IMR-90 (cell line): ENCODE data around the gene PPP1R15A. TPM values are rescaled to one million over a fixed set of nuclear protein-coding genes. Genes with fewer than 3 reads are reported as not detected.
"Not testable (repeated sequence)": the region's sequence is repeated elsewhere in the genome, so short reads cannot be mapped to it uniquely, and the experiment has no call there.

Experiments
- ATAC-seq: fragments of 200-7000 bp; cut with Tn5 transposase; 2 replicates; pipeline ENCODE4 v1.9.1; 2020; ENCODE audit warnings: low read depth, mild to moderate bottlenecking, moderate library complexity
- BruUV-seq: library from RNA; stranded (reverse); fragments of 400-500 nt; replicated peaks from 2 replicates; lab custom pipeline; 2021; lab: Mats Ljungman, UMichigan
- CTCF ChIA-PET: fragments of 300-600 bp; formaldehyde crosslinking; extraction: SDS; loops from one replicate; lab custom pipeline; 2021; ENCODE audit warnings: antibody characterized with exemption; lab: Yijun Ruan, JAX
- POLR2A ChIA-PET: fragments of 300-600 bp; sonication (Branson Sonifier 250); formaldehyde crosslinking; loops from one replicate; lab custom pipeline; 2022; ENCODE audit warnings: antibody characterized with exemption; ENCODE audit not compliant: unreplicated experiment; lab: Charles Lee
- DNase-seq: peaks from one replicate; pipeline ENCODE4 v3.0.0; 2013
- H2AFZ ChIP-seq: replicated peaks from 2 replicates; pipeline ENCODE3; 2013; ENCODE audit warnings: low read length, mild to moderate bottlenecking; ENCODE audit not compliant: poor library complexity
- H2AK5ac ChIP-seq: 2 replicates; pipeline ENCODE4 v1.6.1; 2013; ENCODE audit warnings: low read depth, low read length, inconsistent platforms
- H2AK9ac ChIP-seq: replicated peaks from 2 replicates; pipeline ENCODE3; 2013; ENCODE audit warnings: mild to moderate bottlenecking, low read depth, low read length, moderate library complexity; ENCODE audit not compliant: poor library complexity
- H2BK120ac ChIP-seq: 2 replicates; pipeline ENCODE4 v1.6.1; 2013; ENCODE audit warnings: low read depth, low read length, inconsistent platforms
- H2BK15ac ChIP-seq: 3 replicates; pipeline ENCODE4 v1.6.1; 2013; ENCODE audit warnings: low read depth, low read length, inconsistent platforms
- H2BK20ac ChIP-seq: 2 replicates; pipeline ENCODE4 v1.6.1; 2013; ENCODE audit warnings: low read depth, mild to moderate bottlenecking, inconsistent platforms, low read length, moderate library complexity
- H2BK5ac ChIP-seq: 2 replicates; pipeline ENCODE4 v1.6.1; 2013; ENCODE audit warnings: mild to moderate bottlenecking, low read depth, low read length, inconsistent platforms; ENCODE audit not compliant: poor library complexity, severe bottlenecking
- H3K14ac ChIP-seq: replicated peaks from 2 replicates; pipeline ENCODE4 v1.6.1; 2013; ENCODE audit warnings: low read depth, low read length, inconsistent platforms
- H3K18ac ChIP-seq: 2 replicates; pipeline ENCODE4 v1.6.1; 2013; ENCODE audit warnings: low read depth, low read length, control low read depth
- H3K23ac ChIP-seq: 2 replicates; pipeline ENCODE4 v1.6.1; 2013; ENCODE audit warnings: low read depth, low read length, inconsistent platforms
- H3K27ac ChIP-seq: 2 replicates; pipeline ENCODE4 v1.5.1; 2013; ENCODE audit warnings: mild to moderate bottlenecking, control low read depth, low read length; ENCODE audit not compliant: insufficient read depth
- H3K27me3 ChIP-seq: 2 replicates; pipeline ENCODE4 v1.6.1; 2013; ENCODE audit warnings: low read length; ENCODE audit not compliant: control insufficient read depth, insufficient read depth
- H3K36me3 ChIP-seq: 2 replicates; pipeline ENCODE4 v1.6.1; 2013; ENCODE audit warnings: low read length, mixed read lengths; ENCODE audit not compliant: control insufficient read depth, insufficient read depth
- H3K4ac ChIP-seq: 2 replicates; pipeline ENCODE4 v1.6.1; 2013; ENCODE audit warnings: low read depth, low read length, inconsistent platforms
- H3K4me1 ChIP-seq: 2 replicates; pipeline ENCODE4 v1.6.1; 2013; ENCODE audit warnings: low read length, mixed read lengths; ENCODE audit not compliant: control insufficient read depth, insufficient read depth
- H3K4me2 ChIP-seq: 2 replicates; pipeline ENCODE4 v1.6.1; 2013; ENCODE audit warnings: low read depth, mild to moderate bottlenecking, control low read depth, low read length, moderate library complexity
- H3K4me3 ChIP-seq: 2 replicates; pipeline ENCODE4 v1.5.1; 2013; ENCODE audit warnings: low read depth, mild to moderate bottlenecking, control low read depth, low read length, moderate library complexity; ENCODE audit not compliant: insufficient read depth
- H3K56ac ChIP-seq: 2 replicates; pipeline ENCODE4 v1.6.1; 2013; ENCODE audit warnings: low read length, inconsistent platforms; ENCODE audit not compliant: insufficient read depth; ENCODE audit errors: extremely low read depth
- H3K79me1 ChIP-seq, 2 experiments: 2 replicates each; pipeline ENCODE4 v1.6.1; 2013; ENCODE audit warnings: low read length in 2 of 2, inconsistent platforms in 1 of 2, low read depth in 1 of 2
- H3K9ac ChIP-seq: 2 replicates; pipeline ENCODE4 v1.6.1; 2013; ENCODE audit warnings: low read depth, low read length, control low read depth
- H3K9me1 ChIP-seq: 2 replicates; pipeline ENCODE4 v1.6.1; 2013; ENCODE audit warnings: low read length, inconsistent platforms; ENCODE audit not compliant: insufficient read depth
- H3K9me3 ChIP-seq: 2 replicates; pipeline ENCODE4 v1.6.1; 2013; ENCODE audit warnings: low read length; ENCODE audit not compliant: control insufficient read depth, insufficient read depth
- H4K20me1 ChIP-seq: 2 replicates; pipeline ENCODE4 v1.6.1; 2013; ENCODE audit warnings: low read length, inconsistent platforms; ENCODE audit not compliant: insufficient read depth
- H4K5ac ChIP-seq: 2 replicates; pipeline ENCODE4 v1.6.1; 2013; ENCODE audit warnings: mild to moderate bottlenecking, low read depth, low read length, control low read depth
- H4K8ac ChIP-seq, 2 experiments: 2 replicates each; pipeline ENCODE4 v1.6.1; 2013; ENCODE audit warnings: low read depth in 2 of 2, low read length in 2 of 2, control low read depth in 1 of 2, inconsistent platforms in 1 of 2
- H4K91ac ChIP-seq: 2 replicates; pipeline ENCODE4 v1.6.1; 2013; ENCODE audit warnings: low read depth, low read length, inconsistent platforms; ENCODE audit not compliant: insufficient read depth
- MAZ ChIP-seq: IDR thresholded peaks from 2 replicates; pipeline ENCODE4 v1.6.1; 2012; ENCODE audit warnings: low read depth, mild to moderate bottlenecking, low read length, improper control_type of control experiment, moderate library complexity, borderline replicate concordance
- RFX5 ChIP-seq: IDR thresholded peaks from 2 replicates; pipeline ENCODE4 v1.8.0; 2012; ENCODE audit warnings: low read depth, mild to moderate bottlenecking, low read length, moderate library complexity
- WGBS, 2 experiments: methylation state at CpG; one replicate each; pipeline versions ENCODE4 v1.1.5 to v1.1.7; 2013; ENCODE audit warnings: missing lambda C conversion rate in 2 of 2; ENCODE audit not compliant: insufficient read length in 1 of 2; ENCODE audit errors: extremely low coverage in 2 of 2; 5-methylcytosine and 5-hydroxymethylcytosine counted together
- dilution Hi-C: fragments of 300-500 bp; cut with HindIII; formaldehyde crosslinking; loops from one replicate; pipeline ENCODE4 v1.14.3; 2018; ENCODE audit warnings: low sequenced_read_pairs; ENCODE audit not compliant: unreplicated experiment
- in situ Hi-C: fragments of 300-500 bp; cut with MboI; formaldehyde crosslinking; loops from 3 replicates; pipeline ENCODE4 v1.14.3; 2019; ENCODE audit warnings: low sequenced_read_pairs, inconsistent platforms, mixed read lengths
- intact Hi-C: fragments of 100-400 bp; cut with micrococcal nuclease; formaldehyde crosslinking; loops from 2 replicates; pipeline ENCODE4 v1.10.0; 2022
- polyA plus RNA-seq, 3 experiments: library from polyadenylated mRNA; depleted of rRNA; stranded (reverse); fragments of >200 nt; gene quantifications; 2 replicates each; pipeline ENCODE4 v1.2.3, GENCODE V29; 2012; ENCODE audit warnings: low replicate concordance in 1 of 3
- total RNA-seq: library from RNA; depleted of rRNA; stranded (reverse); fragments of >200 nt; gene quantifications from 2 replicates; pipeline ENCODE4 v1.2.3, GENCODE V29; 2012

The PPP1R15A gene
- total and polyA plus RNA-seq, 2 of the 4 experiments (the other 2 are of a cell fraction): 26.7 to 87.7 TPM

GRCh38 chr19:48897181-48897580 lies 25.0 kb downstream of the PPP1R15A start (continued):
- TF ChIP-seq MAZ (no peak), RFX5 (no peak)

GRCh38 chr19:48899386-48899749 lies 27.1 kb downstream of the PPP1R15A start:
- Histone ChIP-seq H2AK5ac (0 out of 2 replicates have a peak overlapping the region, but pooled peaks have one; percentile 48), H2BK5ac (peak overlapping the region; percentile 18), H3K79me1 (peaks cover 16 to 37% of the 10 kb centered on the region in 2 experiments), H3K4ac (peak overlapping the region; percentile 37; the same call in 1 of the 2 replicates), H4K5ac (peak overlapping the region; percentile 55; the same call in 1 of the 2 replicates), H4K8ac (peak overlapping the region; percentile 24 to 92; a peak in 2 of 4 replicates)
- H3K27ac ChIP-seq, H3K14ac ChIP-seq, POLR2A ChIA-PET, H2BK15ac ChIP-seq, H3K9ac ChIP-seq, dilution Hi-C loops, H3K36me3 ChIP-seq, H2AK9ac ChIP-seq, DNase-seq, ATAC-seq, H2AFZ ChIP-seq, in situ Hi-C loops, intact Hi-C loops, H3K9me3 ChIP-seq, BruUV-seq, H4K20me1 ChIP-seq, H3K4me2 ChIP-seq, H3K4me3 ChIP-seq, H3K4me1 ChIP-seq, H3K56ac ChIP-seq, H3K23ac ChIP-seq, H3K27me3 ChIP-seq, H4K91ac ChIP-seq, H3K9me1 ChIP-seq, H2BK20ac ChIP-seq, H3K18ac ChIP-seq, H2BK120ac ChIP-seq: not testable (repeated sequence)
- WGBS, 2 experiments: 100% methylated on average over 5 of the region's 11 CpGs; no CpG with 5 or more reads in 1 of the 2 experiments
- CTCF ChIA-PET: interaction anchor here (1.0 kb wide), 1 partner anchor 119 kb away, joined by 4 read pairs; no protein-coding TSS in a partner anchor
